Measurements from ENCODE around the gene MRFAP1.
"Not testable (repeated sequence)": the region's sequence is repeated elsewhere in the genome, so short reads cannot be mapped to it uniquely, and the experiment has no call there.

Gene MRFAP1

GRCh38 chr4:6641164-6641970, 882 bp downstream of the MRFAP1 start:
- DNase-seq, result no peak

- no peak for DNase-seq
Observed at GRCh38 chr4:6641971-6642320, 1.5 kb downstream of the MRFAP1 start.

DNA sequence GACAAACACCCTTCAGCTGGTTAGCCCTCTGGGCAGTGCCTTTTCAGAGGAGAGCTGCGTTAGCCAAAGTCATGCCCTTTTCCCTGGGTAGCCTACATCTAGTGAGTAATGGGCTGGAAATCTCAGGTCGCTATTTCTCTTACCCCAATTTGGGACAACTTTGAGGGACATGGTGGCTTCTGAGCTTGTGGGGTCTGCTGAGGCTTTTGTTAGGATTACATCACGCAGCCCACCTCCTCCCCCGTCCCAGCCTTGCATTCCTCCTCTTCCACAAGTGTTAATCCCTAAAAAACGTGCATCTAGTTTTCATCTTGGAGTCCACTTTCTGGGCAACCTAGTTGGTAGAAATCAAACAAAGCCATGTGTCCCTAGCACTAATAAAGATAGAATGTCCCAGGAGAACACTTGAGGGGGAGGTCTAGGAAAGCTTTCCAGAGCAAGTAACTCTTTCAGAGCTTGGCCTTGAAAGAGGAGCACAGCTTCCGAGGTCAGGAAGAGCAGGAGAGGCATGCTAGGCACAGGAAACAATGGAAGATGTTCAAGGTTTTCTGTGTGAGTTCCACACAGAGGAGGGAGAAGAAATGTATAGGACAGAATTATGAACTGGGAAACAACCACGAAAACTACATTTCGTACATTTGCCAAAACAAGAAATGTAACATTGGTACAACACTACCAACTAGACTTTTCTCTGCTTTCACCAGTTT, 2.8 kb downstream of the MRFAP1 start:
- no peak for DNase-seq

- no peak for DNase-seq
Observed at GRCh38 chr4:6644792-6645530, 4.5 kb downstream of the MRFAP1 start.

GRCh38 chr4:6647169-6647568, 6.7 kb downstream of the MRFAP1 start:
- no peak for DNase-seq

- no peak for DNase-seq
Observed at GRCh38 chr4:6647582-6648230, 7.2 kb downstream of the MRFAP1 start.

GRCh38 chr4:6649216-6649615, 8.7 kb downstream of the MRFAP1 start:
- no peak for DNase-seq

- not testable (repeated sequence) for DNase-seq
Observed at GRCh38 chr4:6654211-6654610, 13.7 kb downstream of the MRFAP1 start.

DNA sequence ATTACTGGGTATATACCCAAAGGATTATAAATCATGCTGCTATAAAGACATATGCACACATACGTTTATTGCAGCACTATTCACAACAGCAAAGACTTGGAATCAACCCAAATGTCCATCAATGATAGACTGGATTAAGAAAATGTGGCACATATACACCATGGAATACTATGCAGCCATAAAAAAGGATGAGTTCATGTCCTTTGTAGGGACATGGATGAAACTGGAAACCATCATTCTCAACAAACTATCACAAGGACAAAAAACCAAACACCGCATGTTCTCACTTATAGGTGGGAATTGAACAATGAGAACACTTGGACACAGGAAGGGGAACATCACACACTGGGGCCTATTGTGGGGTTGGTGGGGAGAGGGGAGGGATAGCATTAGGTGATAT, 14.8 kb downstream of the MRFAP1 start:
- DNase-seq, result not testable (repeated sequence)

- no peak for DNase-seq
Observed at GRCh38 chr4:6655924-6656323, 15.4 kb downstream of the MRFAP1 start.

GRCh38 chr4:6657242-6658208, 17.0 kb downstream of the MRFAP1 start:
- no peak for DNase-seq

GRCh38 chr4:6658209-6658595, 17.7 kb downstream of the MRFAP1 start:
- DNase-seq, result no peak

- no peak for DNase-seq
Observed at GRCh38 chr4:6658597-6659075, 18.2 kb downstream of the MRFAP1 start.

DNA sequence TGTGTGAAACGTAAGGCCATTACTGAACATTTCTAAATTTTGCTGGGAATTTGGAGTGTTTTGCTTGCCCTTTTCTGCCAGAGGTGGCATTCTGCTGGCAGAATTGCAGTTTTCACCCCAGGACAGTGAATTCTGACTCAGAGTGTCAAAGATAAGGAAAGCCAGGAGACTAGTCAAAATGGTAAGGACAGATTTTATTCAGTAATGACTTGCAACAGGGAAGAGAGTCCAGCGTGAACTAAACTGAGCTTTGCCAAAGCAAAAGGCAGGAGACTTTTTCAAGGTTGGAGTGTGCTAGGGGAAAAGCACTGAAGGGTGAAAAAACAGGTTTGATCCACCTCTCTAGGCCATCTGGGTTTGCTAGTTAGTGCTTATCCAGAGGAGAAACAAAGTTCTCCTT, 19.4 kb downstream of the MRFAP1 start:
- no peak for DNase-seq

DNA sequence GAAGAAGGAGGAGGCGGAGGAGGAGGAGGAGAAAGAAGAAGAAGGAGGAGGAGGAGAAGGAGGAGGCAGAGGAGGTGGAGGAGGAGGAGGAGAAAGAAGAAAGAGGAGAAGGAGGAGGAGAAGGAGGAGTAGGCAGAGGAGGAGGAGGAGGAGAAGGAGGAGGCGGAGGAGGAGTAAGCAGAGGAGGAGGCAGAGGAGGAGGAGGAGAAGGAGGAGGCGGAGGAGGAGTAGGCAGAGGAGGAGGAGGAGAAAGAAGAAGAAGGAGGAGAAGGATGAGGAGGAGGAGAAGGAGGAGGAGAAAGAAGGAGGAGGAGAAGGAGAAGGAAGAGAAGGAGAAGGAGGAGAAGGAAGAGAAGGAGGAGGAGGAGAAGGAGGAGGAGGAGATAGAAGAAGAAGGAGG, 19.9 kb downstream of the MRFAP1 start:
- DNase-seq, result no peak

DNA sequence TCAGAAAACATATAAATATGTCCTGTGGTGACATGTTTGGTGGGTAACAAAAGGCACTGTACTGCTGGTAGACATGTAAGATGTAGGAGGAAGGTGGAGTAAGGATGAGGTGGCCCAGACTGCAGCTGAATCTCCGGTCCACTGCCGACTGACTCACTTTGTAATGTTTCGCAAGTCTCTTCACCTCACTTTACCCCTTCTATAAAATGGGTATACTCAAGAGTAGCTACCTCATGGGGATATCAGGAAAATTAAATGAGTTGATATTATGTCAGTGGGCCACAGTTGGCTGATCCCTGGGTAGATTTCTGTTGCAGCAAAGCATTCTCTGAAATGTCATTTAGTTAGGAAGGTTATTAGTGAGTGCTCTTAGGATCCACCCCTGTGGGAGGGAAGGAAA, 22.1 kb downstream of the MRFAP1 start:
- DNase-seq, result no peak

DNA sequence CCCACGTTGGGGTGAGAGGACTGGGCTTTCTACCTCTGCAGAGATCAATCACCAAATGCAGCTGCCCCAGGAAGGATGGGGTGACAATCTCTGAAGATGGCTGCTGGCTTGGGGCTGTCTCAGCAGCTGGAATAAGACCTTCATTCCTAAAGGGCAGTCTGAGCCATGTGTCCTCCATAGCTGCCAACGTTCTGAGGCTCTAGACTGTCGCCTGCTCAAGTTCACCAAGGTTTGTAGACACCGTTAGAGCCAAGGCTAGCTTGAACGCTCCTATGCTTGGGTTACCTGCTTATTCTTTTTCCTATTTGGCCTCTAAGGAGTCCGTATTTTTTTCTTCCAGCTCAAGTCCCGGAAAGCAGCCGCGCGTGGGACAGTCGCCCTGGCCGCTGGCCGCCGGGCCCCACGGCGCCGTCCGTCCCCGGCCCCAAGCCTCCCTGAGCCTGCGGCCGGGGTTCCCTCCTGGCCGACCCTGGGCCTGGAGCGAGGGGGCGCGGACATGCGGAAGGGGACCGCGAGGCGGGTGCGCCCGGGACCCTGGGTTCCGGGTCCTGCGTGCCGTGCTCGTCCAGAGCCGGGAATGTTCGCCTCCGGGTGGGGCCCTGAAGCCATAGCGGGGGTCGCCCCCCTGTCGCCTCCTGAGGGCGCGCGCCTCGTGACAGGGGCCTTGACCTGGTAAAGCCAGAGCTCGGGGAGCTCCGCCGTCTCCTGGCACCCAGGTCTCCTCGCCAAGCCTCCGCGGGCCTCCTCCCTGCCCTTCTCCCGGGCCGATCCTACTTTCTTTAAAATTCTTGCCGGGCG, 23.3 kb downstream of the MRFAP1 start:
- no peak for DNase-seq

GRCh38 chr4:6665320-6665654, 24.8 kb downstream of the MRFAP1 start:
- DNase-seq, result no peak

GRCh38 chr4:6668391-6668790, 27.9 kb downstream of the MRFAP1 start:
- DNase-seq, result no peak

- DNase-seq, result no peak
Observed at GRCh38 chr4:6671648-6672047, 31.2 kb downstream of the MRFAP1 start.

DNA sequence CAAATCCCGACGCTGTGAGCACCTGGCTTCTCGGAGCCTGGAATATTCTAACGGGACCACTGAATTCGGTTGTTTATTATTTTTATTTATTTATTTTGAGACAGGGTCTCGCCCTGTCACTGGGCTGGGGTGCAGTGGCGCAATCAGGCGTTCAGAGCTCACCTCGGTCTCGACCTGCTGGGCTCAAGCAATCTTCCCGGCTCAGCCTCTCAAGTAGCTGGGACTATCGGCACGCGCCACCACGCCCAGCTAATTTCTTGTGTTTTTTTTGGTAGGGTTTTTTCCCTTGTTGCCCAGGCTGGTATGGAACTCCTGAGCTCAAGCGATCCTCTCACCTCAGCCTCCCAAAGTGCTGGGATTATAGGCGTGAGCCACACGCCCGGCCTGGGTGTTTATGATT, 31.6 kb downstream of the MRFAP1 start:
- no peak for DNase-seq

Measured in DMS79 (cell line).